NCI-H526 (cell line): Measurements from ENCODE around the gene TMPRSS4.

Experiments
- DNase-seq, 2 experiments: peaks; one replicate each; lab custom pipeline; 2025; lab: John Stamatoyannopoulos, UW

Gene TMPRSS4

GRCh38 chr11:118079491-118079890 lies 2.6 kb downstream of the TMPRSS4 start:
- no peak for DNase-seq

GRCh38 chr11:118080296-118080695 lies 3.4 kb downstream of the TMPRSS4 start:
- no peak for DNase-seq

- no peak for DNase-seq
Measured at GRCh38 chr11:118081241-118081958, 4.5 kb downstream of the TMPRSS4 start.

- DNase-seq, result no peak
Measured at GRCh38 chr11:118082880-118083552, 6.1 kb downstream of the TMPRSS4 start.

GRCh38 chr11:118084247-118084646 lies 7.4 kb downstream of the TMPRSS4 start:
- no peak for DNase-seq

GRCh38 chr11:118084656-118085055 lies 7.8 kb downstream of the TMPRSS4 start:
- DNase-seq, result no peak

- peak; percentile 73 to 78 for DNase-seq
Measured at GRCh38 chr11:118086913-118087768, 10.3 kb downstream of the TMPRSS4 start, which contains the start of gene SMIM35. SMIM35 (minus strand) TSS chr11:118086963; CDS start chr11:118086757, 206 bp downstream.

GRCh38 chr11:118087931-118088330 lies 11.1 kb downstream of the TMPRSS4 start:
- DNase-seq, result no peak

- DNase-seq, result no peak
Measured at GRCh38 chr11:118088531-118088930, 11.7 kb downstream of the TMPRSS4 start.

- no peak for DNase-seq
Measured at GRCh38 chr11:118090545-118091162, 13.8 kb downstream of the TMPRSS4 start.

GRCh38 chr11:118091690-118092089 lies 14.8 kb downstream of the TMPRSS4 start:
- DNase-seq, result no peak

GRCh38 chr11:118092907-118093571 lies 16.2 kb downstream of the TMPRSS4 start:
- DNase-seq, result no peak

GRCh38 chr11:118095493-118095892 lies 18.6 kb downstream of the TMPRSS4 start:
- DNase-seq, result no peak

- DNase-seq, result no peak
Measured at GRCh38 chr11:118095967-118096367, 19.1 kb downstream of the TMPRSS4 start.

GRCh38 chr11:118098996-118099837 lies 22.3 kb downstream of the TMPRSS4 start:
- DNase-seq, result peak in 1 of 2 experiments; percentile 41

GRCh38 chr11:118099838-118100556 lies 23.1 kb downstream of the TMPRSS4 start:
- no peak for DNase-seq

- DNase-seq, result no peak
Measured at GRCh38 chr11:118100691-118101232, 23.9 kb downstream of the TMPRSS4 start.

GRCh38 chr11:118102721-118103261 lies 25.9 kb downstream of the TMPRSS4 start:
- no peak for DNase-seq

GRCh38 chr11:118104491-118104890 lies 27.6 kb downstream of the TMPRSS4 start:
- no peak for DNase-seq
